ENCODE results near the gene DDIT3. TPM values are rescaled to one million over a fixed set of nuclear protein-coding genes. Genes with fewer than 3 reads are reported as not detected.

Gene DDIT3
- total RNA-seq, 1 experiment from 2014 or later, result 14.1 TPM

GRCh38 chr12:57479043-57479375 is 41.3 kb downstream of the DDIT3 start:
- no peak overlapping the region for H3K4me2 ChIP-seq (ENCODE audit: insufficient read depth, insufficient read length, low read length)
- H3K79me1 ChIP-seq (ENCODE audit: insufficient read depth, low read depth, low read length, poor library complexity, severe bottlenecking), result no peaks in the 10 kb centered on the region
- no peak overlapping the region for H2BK15ac ChIP-seq (ENCODE audit: low read depth, low read length)
- peaks cover 15% of the 10 kb centered on the region for H3K23me2 ChIP-seq (ENCODE audit: insufficient read length, low read depth, low read length, poor library complexity, severe bottlenecking)
- no peak overlapping the region for H3K18ac ChIP-seq (ENCODE audit: insufficient read length, low read depth, low read length)
- Mint-ChIP-seq H3K36me3 (ENCODE audit: insufficient read depth in 1 of 3, low read depth in 3 of 3) (no peaks in the 10 kb centered on the region; a peak in 2 of 7 replicates), H3K4me1 (peaks cover 33 to 34% of the 10 kb centered on the region in 2 experiments), H3K27me3 (ENCODE audit: low read depth) (peaks cover 60% of the 10 kb centered on the region), H3K9me3 (no peaks in the 10 kb centered on the region), H3K4me3 (no peak overlapping the region), H3K27ac (no peak overlapping the region)
- H4K8ac ChIP-seq (replicated peaks; ENCODE audit: insufficient read length, low read depth, low read length), result no peak overlapping the region
- no peak overlapping the region for H2BK20ac ChIP-seq (ENCODE audit: low read depth, low read length, poor library complexity, severe bottlenecking)
- H3K27ac ChIP-seq (ENCODE audit: insufficient read length, low read depth, low read length), result no peak overlapping the region
- H3K27me3 ChIP-seq (ENCODE audit: insufficient read depth, low read length), result peaks cover 30% of the 10 kb centered on the region
- H3K14ac ChIP-seq (ENCODE audit: insufficient read depth, low read length), result no peak overlapping the region
- no CpG with 5 or more reads among the region's 10 CpGs for WGBS (ENCODE audit: extremely low coverage, insufficient read length, low lambda C conversion rate)
- H2AK5ac ChIP-seq (ENCODE audit: insufficient read length, low read length), result no peak overlapping the region
- H2BK120ac ChIP-seq (ENCODE audit: low read depth, low read length, poor library complexity, severe bottlenecking), result no peak overlapping the region
- H4K5ac ChIP-seq (ENCODE audit: insufficient read length, low read depth, low read length), result no peak overlapping the region
- H3K79me2 ChIP-seq (ENCODE audit: insufficient read depth, low read length), result no peaks in the 10 kb centered on the region
- H3K23ac ChIP-seq (ENCODE audit: insufficient read length, low read depth, low read length), result no peak overlapping the region
- peaks cover 3% of the 10 kb centered on the region; the same call in 1 of the 2 replicates for H3K4me1 ChIP-seq (ENCODE audit: insufficient read depth, low read length)
- no peaks in the 10 kb centered on the region for H3K9me3 ChIP-seq (ENCODE audit: control insufficient read depth, low read depth, low read length)
- no peak overlapping the region for H2BK5ac ChIP-seq (ENCODE audit: insufficient read length, low read length)
- no peak overlapping the region for H3K56ac ChIP-seq (ENCODE audit: insufficient read length, low read depth, low read length)
- no peak overlapping the region for H2AFZ ChIP-seq (ENCODE audit: low read length)
- H4K20me1 ChIP-seq (ENCODE audit: control insufficient read depth, insufficient read depth, insufficient read length), result peaks cover 3% of the 10 kb centered on the region
- TF ChIP-seq CTCF (conservative IDR thresholded peaks at IDR 0.05), result no peak
- no peak overlapping the region for H4K91ac ChIP-seq (ENCODE audit: insufficient read length, low read depth, low read length)
- H2BK12ac ChIP-seq (ENCODE audit: insufficient read length, low read depth, low read length), result no peak overlapping the region
- no peak overlapping the region for H3K9ac ChIP-seq (ENCODE audit: extremely low read depth, insufficient read length, low read length)
- DNase-seq, result no peak
- H3K4ac ChIP-seq (ENCODE audit: low read depth, low read length), result no peak overlapping the region
- no peak overlapping the region for H3T11ph ChIP-seq (ENCODE audit: low read length)

All from H9 (cell line).